HG02623 (cell line): ENCODE data around the gene ICE1.

Experiments
- ATAC-seq: cut with Tn5 transposase; IDR thresholded peaks from one replicate; pipeline ENCODE4 v1.9.1; 2021; ENCODE audit warnings: moderate library complexity; ENCODE audit not compliant: unreplicated experiment

Gene ICE1

GRCh38 chr5:5524327-5524726 lies 101.8 kb downstream of the ICE1 start:
- no peak for ATAC-seq

GRCh38 chr5:5531371-5531770 lies 108.9 kb downstream of the ICE1 start:
- ATAC-seq: no peak

- ATAC-seq: no peak
Measured at GRCh38 chr5:5532306-5533076, 110.0 kb downstream of the ICE1 start.

- no peak for ATAC-seq
Measured at GRCh38 chr5:5533927-5534326, 111.5 kb downstream of the ICE1 start.

GRCh38 chr5:5534333-5534732 lies 111.9 kb downstream of the ICE1 start:
- no peak for ATAC-seq

- no peak for ATAC-seq
Measured at GRCh38 chr5:5536871-5537270, 114.4 kb downstream of the ICE1 start.

GRCh38 chr5:5537426-5537825 lies 114.9 kb downstream of the ICE1 start:
- ATAC-seq: no peak

GRCh38 chr5:5539590-5539989 lies 117.1 kb downstream of the ICE1 start:
- no peak for ATAC-seq
